ENCODE results near the gene PLA2G2A.

Gene PLA2G2A

GRCh38 chr1:19969898-19970660 is 9.3 kb downstream of the PLA2G2A start:
- TF ChIP-seq EZH2 (optimal IDR thresholded peaks at IDR 0.05; ENCODE audit: low read depth, low read length) (no peak), CTCF (IDR thresholded peaks at IDR 0.05; ENCODE audit: low read length) (no peak)
- Histone ChIP-seq H3K9me2 (replicated peaks; ENCODE audit: insufficient read depth, low read length) (no peaks in the 10 kb centered on the region), H3K27me3 (replicated peaks; ENCODE audit: insufficient read depth, low read length) (peaks cover 81% of the 10 kb centered on the region), H4K20me1 (ENCODE audit: insufficient read depth, low read length) (peaks cover 4% of the 10 kb centered on the region; the same call in 1 of the 2 replicates), H3K4me3 (ENCODE audit: low read length) (no peak overlapping the region), H3K4me2 (ENCODE audit: low read depth, low read length) (no peak overlapping the region), H3F3A (ENCODE audit: insufficient read depth, low read length) (no peaks in the 10 kb centered on the region), H3K36me3 (replicated peaks; ENCODE audit: insufficient read depth, low read length) (no peaks in the 10 kb centered on the region), H3K79me2 (ENCODE audit: low read length) (no peaks in the 10 kb centered on the region), H2AFZ (ENCODE audit: low read length) (no peak overlapping the region), H3K9me3 (replicated peaks; ENCODE audit: insufficient read depth, low read length) (no peaks in the 10 kb centered on the region), H3K9ac (ENCODE audit: low read length) (no peak overlapping the region), H3K4me1 (ENCODE audit: low read length) (no peaks in the 10 kb centered on the region), H3K27ac (ENCODE audit: low read length) (no peak overlapping the region)
- DNase-seq: no peak

GRCh38 chr1:19967808-19968207 is 11.6 kb downstream of the PLA2G2A start:
- TF ChIP-seq EZH2 (optimal IDR thresholded peaks at IDR 0.05; ENCODE audit: low read depth, low read length): no peak
- no peak for TF ChIP-seq CTCF (IDR thresholded peaks at IDR 0.05; ENCODE audit: low read length)
- no peak for TF ChIP-seq EZH2phosphoT487 (IDR thresholded peaks at IDR 0.05; ENCODE audit: low read length)

DNA sequence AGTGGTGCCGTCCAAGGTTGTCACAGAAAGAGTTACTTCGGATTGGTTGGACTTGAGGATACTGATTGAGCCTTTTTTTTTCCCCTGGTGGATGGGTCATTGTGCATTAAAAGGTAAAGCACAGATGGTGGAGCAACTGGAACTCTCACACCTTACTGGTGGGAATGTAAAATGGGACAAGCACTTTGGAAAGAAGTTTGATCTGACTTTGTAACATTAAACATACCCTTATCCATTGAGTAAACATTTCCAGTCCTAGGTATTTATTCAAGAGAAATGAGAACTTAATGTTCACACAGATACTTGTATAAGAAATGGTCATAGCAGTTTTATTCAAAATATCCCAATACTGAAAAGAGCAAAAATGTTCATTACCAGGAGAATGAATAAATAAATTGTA is 14.9 kb downstream of the PLA2G2A start:
- no peak overlapping the region for H3K4me2 ChIP-seq (ENCODE audit: low read depth, low read length)
- H3K27ac ChIP-seq (ENCODE audit: low read length): no peak overlapping the region
- H3K79me2 ChIP-seq (ENCODE audit: low read length): no peaks in the 10 kb centered on the region
- TF ChIP-seq CTCF (IDR thresholded peaks at IDR 0.05; ENCODE audit: low read length) (no peak), EZH2phosphoT487 (IDR thresholded peaks at IDR 0.05; ENCODE audit: low read length) (no peak), EZH2 (optimal IDR thresholded peaks at IDR 0.05; ENCODE audit: low read depth, low read length) (no peak)
- H4K20me1 ChIP-seq (ENCODE audit: insufficient read depth, low read length): peaks cover 4% of the 10 kb centered on the region; the same call in 1 of the 2 replicates
- no peak overlapping the region for H3K4me3 ChIP-seq (ENCODE audit: low read length)
- no peaks in the 10 kb centered on the region for H3K36me3 ChIP-seq (replicated peaks; ENCODE audit: insufficient read depth, low read length)
- no peaks in the 10 kb centered on the region for H3K9me3 ChIP-seq (replicated peaks; ENCODE audit: insufficient read depth, low read length)
- no peak overlapping the region for H2AFZ ChIP-seq (ENCODE audit: low read length)
- no peak for DNase-seq
- H3K9me2 ChIP-seq (replicated peaks; ENCODE audit: insufficient read depth, low read length): no peaks in the 10 kb centered on the region
- H3K27me3 ChIP-seq (replicated peaks; ENCODE audit: insufficient read depth, low read length): peaks cover 75% of the 10 kb centered on the region
- no peaks in the 10 kb centered on the region for H3F3A ChIP-seq (ENCODE audit: insufficient read depth, low read length)
- no peaks in the 10 kb centered on the region for H3K4me1 ChIP-seq (ENCODE audit: low read length)
- no peak overlapping the region for H3K9ac ChIP-seq (ENCODE audit: low read length)

More at GRCh38 chr1:19967808-19968207, 11.6 kb downstream of the PLA2G2A start:
- Histone ChIP-seq H3K9ac (ENCODE audit: low read length) (no peak overlapping the region), H3K9me2 (replicated peaks; ENCODE audit: insufficient read depth, low read length) (no peaks in the 10 kb centered on the region), H3K4me3 (ENCODE audit: low read length) (no peak overlapping the region), H3K27me3 (replicated peaks; ENCODE audit: insufficient read depth, low read length) (peaks cover 86% of the 10 kb centered on the region), H3K4me1 (ENCODE audit: low read length) (no peaks in the 10 kb centered on the region), H4K20me1 (ENCODE audit: insufficient read depth, low read length) (peaks cover 4% of the 10 kb centered on the region; the same call in 1 of the 2 replicates), H3K4me2 (ENCODE audit: low read depth, low read length) (no peak overlapping the region), H3K9me3 (replicated peaks; ENCODE audit: insufficient read depth, low read length) (no peaks in the 10 kb centered on the region), H3F3A (ENCODE audit: insufficient read depth, low read length) (no peaks in the 10 kb centered on the region), H2AFZ (ENCODE audit: low read length) (no peak overlapping the region), H3K27ac (ENCODE audit: low read length) (no peak overlapping the region), H3K36me3 (replicated peaks; ENCODE audit: insufficient read depth, low read length) (no peaks in the 10 kb centered on the region), H3K79me2 (ENCODE audit: low read length) (no peaks in the 10 kb centered on the region)
- no peak for DNase-seq
